Measurements from ENCODE around the gene SLC22A5.

GRCh38 chr5:132417889-132418485, 48.5 kb downstream of the SLC22A5 start:
- TF ChIP-seq, protein P1, sequence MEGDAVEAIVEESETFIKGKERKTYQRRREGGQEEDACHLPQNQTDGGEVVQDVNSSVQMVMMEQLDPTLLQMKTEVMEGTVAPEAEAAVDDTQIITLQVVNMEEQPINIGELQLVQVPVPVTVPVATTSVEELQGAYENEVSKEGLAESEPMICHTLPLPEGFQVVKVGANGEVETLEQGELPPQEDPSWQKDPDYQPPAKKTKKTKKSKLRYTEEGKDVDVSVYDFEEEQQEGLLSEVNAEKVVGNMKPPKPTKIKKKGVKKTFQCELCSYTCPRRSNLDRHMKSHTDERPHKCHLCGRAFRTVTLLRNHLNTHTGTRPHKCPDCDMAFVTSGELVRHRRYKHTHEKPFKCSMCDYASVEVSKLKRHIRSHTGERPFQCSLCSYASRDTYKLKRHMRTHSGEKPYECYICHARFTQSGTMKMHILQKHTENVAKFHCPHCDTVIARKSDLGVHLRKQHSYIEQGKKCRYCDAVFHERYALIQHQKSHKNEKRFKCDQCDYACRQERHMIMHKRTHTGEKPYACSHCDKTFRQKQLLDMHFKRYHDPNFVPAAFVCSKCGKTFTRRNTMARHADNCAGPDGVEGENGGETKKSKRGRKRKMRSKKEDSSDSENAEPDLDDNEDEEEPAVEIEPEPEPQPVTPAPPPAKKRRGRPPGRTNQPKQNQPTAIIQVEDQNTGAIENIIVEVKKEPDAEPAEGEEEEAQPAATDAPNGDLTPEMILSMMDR (IDR thresholded peaks at IDR 0.05), result no peak
- TF ChIP-seq POLR2A (IDR thresholded peaks at IDR 0.05; ENCODE audit: low read length), result no peak
- TF ChIP-seq MAX (IDR thresholded peaks at IDR 0.05), result no peak
- TF ChIP-seq RARB (CRISPR knock-in tag; IDR thresholded peaks at IDR 0.05), result no peak
- no peak for TF ChIP-seq E2F6 (IDR thresholded peaks at IDR 0.05; ENCODE audit: borderline replicate concordance, low read depth)
- TF ChIP-seq RFX5 (IDR thresholded peaks at IDR 0.05), result no peak
- TF ChIP-seq FOSL2 (IDR thresholded peaks at IDR 0.05), result no peak
- no peak for TF ChIP-seq FOSL2 (CRISPR knock-in tag; IDR thresholded peaks at IDR 0.05)
- no peak for TF ChIP-seq EHMT2 (IDR thresholded peaks at IDR 0.05; ENCODE audit: low read depth)
- no peak for TF ChIP-seq RAD21 (conservative IDR thresholded peaks at IDR 0.05 in 1 of 2, IDR thresholded peaks at IDR 0.05 in 1 of 2)
- TF ChIP-seq JUN (IDR thresholded peaks at IDR 0.05), result no peak
- TF ChIP-seq HDAC2 (IDR thresholded peaks at IDR 0.05), result no peak
- no peak for TF ChIP-seq SMC3 (IDR thresholded peaks at IDR 0.05)
- TF ChIP-seq MAZ (IDR thresholded peaks at IDR 0.05; ENCODE audit: borderline replicate concordance, low read depth, low read length), result no peak
